IMR-90 (cell line): Measurements from ENCODE around the gene CSH1. TPM values are rescaled to one million over a fixed set of nuclear protein-coding genes. Genes with fewer than 3 reads are reported as not detected.

Source experiments
- ATAC-seq: fragments of 200-7000 bp; cut with Tn5 transposase; 2 replicates; pipeline ENCODE4 v1.9.1; 2020; ENCODE audit warnings: low read depth, mild to moderate bottlenecking, moderate library complexity
- BruUV-seq: library from RNA; stranded (reverse); fragments of 400-500 nt; replicated peaks from 2 replicates; lab custom pipeline; 2021; lab: Mats Ljungman, UMichigan
- CTCF ChIA-PET: fragments of 300-600 bp; formaldehyde crosslinking; extraction: SDS; loops from one replicate; lab custom pipeline; 2021; ENCODE audit warnings: antibody characterized with exemption; lab: Yijun Ruan, JAX
- POLR2A ChIA-PET: fragments of 300-600 bp; sonication (Branson Sonifier 250); formaldehyde crosslinking; loops from one replicate; lab custom pipeline; 2022; ENCODE audit warnings: antibody characterized with exemption; ENCODE audit not compliant: unreplicated experiment; lab: Charles Lee
- DNase-seq: peaks from one replicate; pipeline ENCODE4 v3.0.0; 2013
- H2AFZ ChIP-seq: replicated peaks from 2 replicates; pipeline ENCODE3; 2013; ENCODE audit warnings: low read length, mild to moderate bottlenecking; ENCODE audit not compliant: poor library complexity
- H2AK5ac ChIP-seq: 2 replicates; pipeline ENCODE4 v1.6.1; 2013; ENCODE audit warnings: low read depth, low read length, inconsistent platforms
- H2AK9ac ChIP-seq: replicated peaks from 2 replicates; pipeline ENCODE3; 2013; ENCODE audit warnings: mild to moderate bottlenecking, low read depth, low read length, moderate library complexity; ENCODE audit not compliant: poor library complexity
- H2BK120ac ChIP-seq: 2 replicates; pipeline ENCODE4 v1.6.1; 2013; ENCODE audit warnings: low read depth, low read length, inconsistent platforms
- H2BK15ac ChIP-seq: 3 replicates; pipeline ENCODE4 v1.6.1; 2013; ENCODE audit warnings: low read depth, low read length, inconsistent platforms
- H2BK20ac ChIP-seq: 2 replicates; pipeline ENCODE4 v1.6.1; 2013; ENCODE audit warnings: low read depth, mild to moderate bottlenecking, inconsistent platforms, low read length, moderate library complexity
- H2BK5ac ChIP-seq: 2 replicates; pipeline ENCODE4 v1.6.1; 2013; ENCODE audit warnings: mild to moderate bottlenecking, low read depth, low read length, inconsistent platforms; ENCODE audit not compliant: poor library complexity, severe bottlenecking
- H3K14ac ChIP-seq: replicated peaks from 2 replicates; pipeline ENCODE4 v1.6.1; 2013; ENCODE audit warnings: low read depth, low read length, inconsistent platforms
- H3K18ac ChIP-seq: 2 replicates; pipeline ENCODE4 v1.6.1; 2013; ENCODE audit warnings: low read depth, low read length, control low read depth
- H3K23ac ChIP-seq: 2 replicates; pipeline ENCODE4 v1.6.1; 2013; ENCODE audit warnings: low read depth, low read length, inconsistent platforms
- H3K27ac ChIP-seq: 2 replicates; pipeline ENCODE4 v1.5.1; 2013; ENCODE audit warnings: mild to moderate bottlenecking, control low read depth, low read length; ENCODE audit not compliant: insufficient read depth
- H3K27me3 ChIP-seq: 2 replicates; pipeline ENCODE4 v1.6.1; 2013; ENCODE audit warnings: low read length; ENCODE audit not compliant: control insufficient read depth, insufficient read depth
- H3K36me3 ChIP-seq: 2 replicates; pipeline ENCODE4 v1.6.1; 2013; ENCODE audit warnings: low read length, mixed read lengths; ENCODE audit not compliant: control insufficient read depth, insufficient read depth
- H3K4ac ChIP-seq: 2 replicates; pipeline ENCODE4 v1.6.1; 2013; ENCODE audit warnings: low read depth, low read length, inconsistent platforms
- H3K4me1 ChIP-seq: 2 replicates; pipeline ENCODE4 v1.6.1; 2013; ENCODE audit warnings: low read length, mixed read lengths; ENCODE audit not compliant: control insufficient read depth, insufficient read depth
- H3K4me2 ChIP-seq: 2 replicates; pipeline ENCODE4 v1.6.1; 2013; ENCODE audit warnings: low read depth, mild to moderate bottlenecking, control low read depth, low read length, moderate library complexity
- H3K4me3 ChIP-seq: 2 replicates; pipeline ENCODE4 v1.5.1; 2013; ENCODE audit warnings: low read depth, mild to moderate bottlenecking, control low read depth, low read length, moderate library complexity; ENCODE audit not compliant: insufficient read depth
- H3K56ac ChIP-seq: 2 replicates; pipeline ENCODE4 v1.6.1; 2013; ENCODE audit warnings: low read length, inconsistent platforms; ENCODE audit not compliant: insufficient read depth; ENCODE audit errors: extremely low read depth
- H3K79me1 ChIP-seq, 2 experiments: 2 replicates each; pipeline ENCODE4 v1.6.1; 2013; ENCODE audit warnings: low read length in 2 of 2, inconsistent platforms in 1 of 2, low read depth in 1 of 2
- H3K9ac ChIP-seq: 2 replicates; pipeline ENCODE4 v1.6.1; 2013; ENCODE audit warnings: low read depth, low read length, control low read depth
- H3K9me1 ChIP-seq: 2 replicates; pipeline ENCODE4 v1.6.1; 2013; ENCODE audit warnings: low read length, inconsistent platforms; ENCODE audit not compliant: insufficient read depth
- H3K9me3 ChIP-seq: 2 replicates; pipeline ENCODE4 v1.6.1; 2013; ENCODE audit warnings: low read length; ENCODE audit not compliant: control insufficient read depth, insufficient read depth
- H4K20me1 ChIP-seq: 2 replicates; pipeline ENCODE4 v1.6.1; 2013; ENCODE audit warnings: low read length, inconsistent platforms; ENCODE audit not compliant: insufficient read depth
- H4K5ac ChIP-seq: 2 replicates; pipeline ENCODE4 v1.6.1; 2013; ENCODE audit warnings: mild to moderate bottlenecking, low read depth, low read length, control low read depth
- H4K8ac ChIP-seq, 2 experiments: 2 replicates each; pipeline ENCODE4 v1.6.1; 2013; ENCODE audit warnings: low read depth in 2 of 2, low read length in 2 of 2, control low read depth in 1 of 2, inconsistent platforms in 1 of 2
- H4K91ac ChIP-seq: 2 replicates; pipeline ENCODE4 v1.6.1; 2013; ENCODE audit warnings: low read depth, low read length, inconsistent platforms; ENCODE audit not compliant: insufficient read depth
- BHLHE40 ChIP-seq: fragments of 150-350 bp; IDR thresholded peaks from 2 replicates; pipeline ENCODE4 v1.6.1; 2016; ENCODE audit warnings: mild to moderate bottlenecking, low read depth, low read length
- MAFK ChIP-seq: IDR thresholded peaks from 2 replicates; pipeline ENCODE4 v1.6.1; 2012; ENCODE audit warnings: low read depth, low read length, improper control_type of control experiment
- MAZ ChIP-seq: IDR thresholded peaks from 2 replicates; pipeline ENCODE4 v1.6.1; 2012; ENCODE audit warnings: low read depth, mild to moderate bottlenecking, low read length, improper control_type of control experiment, moderate library complexity, borderline replicate concordance
- RAD21 ChIP-seq: IDR thresholded peaks from 2 replicates; pipeline ENCODE4 v1.6.1; 2012; ENCODE audit warnings: low read length, improper control_type of control experiment
- RFX5 ChIP-seq: IDR thresholded peaks from 2 replicates; pipeline ENCODE4 v1.8.0; 2012; ENCODE audit warnings: low read depth, mild to moderate bottlenecking, low read length, moderate library complexity
- WGBS, 2 experiments: methylation state at CpG; one replicate each; pipeline versions ENCODE4 v1.1.5 to v1.1.7; 2013; ENCODE audit warnings: missing lambda C conversion rate in 2 of 2; ENCODE audit not compliant: insufficient read length in 1 of 2; ENCODE audit errors: extremely low coverage in 2 of 2; 5-methylcytosine and 5-hydroxymethylcytosine counted together
- dilution Hi-C: fragments of 300-500 bp; cut with HindIII; formaldehyde crosslinking; loops from one replicate; pipeline ENCODE4 v1.14.3; 2018; ENCODE audit warnings: low sequenced_read_pairs; ENCODE audit not compliant: unreplicated experiment
- in situ Hi-C: fragments of 300-500 bp; cut with MboI; formaldehyde crosslinking; loops from 3 replicates; pipeline ENCODE4 v1.14.3; 2019; ENCODE audit warnings: low sequenced_read_pairs, inconsistent platforms, mixed read lengths
- intact Hi-C: fragments of 100-400 bp; cut with micrococcal nuclease; formaldehyde crosslinking; loops from 2 replicates; pipeline ENCODE4 v1.10.0; 2022
- polyA plus RNA-seq, 3 experiments: library from polyadenylated mRNA; depleted of rRNA; stranded (reverse); fragments of >200 nt; gene quantifications; 2 replicates each; pipeline ENCODE4 v1.2.3, GENCODE V29; 2012; ENCODE audit warnings: low replicate concordance in 1 of 3
- total RNA-seq: library from RNA; depleted of rRNA; stranded (reverse); fragments of >200 nt; gene quantifications from 2 replicates; pipeline ENCODE4 v1.2.3, GENCODE V29; 2012
- TF ChIP-seq, protein P1 (sequence below): fragments of 150-350 bp; IDR thresholded peaks from 2 replicates; pipeline ENCODE4 v1.6.1; 2016; ENCODE audit warnings: low read depth, mild to moderate bottlenecking, low read length, moderate library complexity, borderline replicate concordance

CSH1 gene
- total and polyA plus RNA-seq, 2 of the 4 experiments (the other 2 are of a cell fraction), result not detected

DNA sequence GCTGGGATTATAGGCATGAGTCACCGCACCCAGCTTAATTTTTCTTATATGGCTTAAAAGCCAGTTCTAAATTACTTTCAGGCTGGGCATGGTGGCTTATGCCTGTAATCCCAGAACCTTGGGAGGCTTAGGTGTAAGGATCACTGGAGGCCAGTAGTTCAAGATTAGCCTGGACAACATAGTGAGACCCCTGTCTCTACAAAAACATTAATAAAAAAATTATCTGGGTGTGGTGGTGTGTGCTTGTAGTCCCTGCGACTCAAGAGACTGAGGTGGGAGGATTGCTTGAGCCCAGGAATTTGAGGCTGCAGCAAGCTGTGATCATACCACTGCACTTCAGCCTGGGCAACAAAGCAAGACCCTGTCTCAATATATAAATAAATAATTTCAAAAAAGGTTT lies 43.1 kb downstream of the CSH1 start:
- TF ChIP-seq MAFK, result no peak
- TF ChIP-seq MAZ, result no peak
- TF ChIP-seq RFX5, result no peak
- no peak for TF ChIP-seq RAD21
- TF ChIP-seq, protein P1, sequence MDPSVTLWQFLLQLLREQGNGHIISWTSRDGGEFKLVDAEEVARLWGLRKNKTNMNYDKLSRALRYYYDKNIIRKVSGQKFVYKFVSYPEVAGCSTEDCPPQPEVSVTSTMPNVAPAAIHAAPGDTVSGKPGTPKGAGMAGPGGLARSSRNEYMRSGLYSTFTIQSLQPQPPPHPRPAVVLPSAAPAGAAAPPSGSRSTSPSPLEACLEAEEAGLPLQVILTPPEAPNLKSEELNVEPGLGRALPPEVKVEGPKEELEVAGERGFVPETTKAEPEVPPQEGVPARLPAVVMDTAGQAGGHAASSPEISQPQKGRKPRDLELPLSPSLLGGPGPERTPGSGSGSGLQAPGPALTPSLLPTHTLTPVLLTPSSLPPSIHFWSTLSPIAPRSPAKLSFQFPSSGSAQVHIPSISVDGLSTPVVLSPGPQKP, result no peak
- no peak for TF ChIP-seq BHLHE40
- Histone ChIP-seq H3K36me3 (no peaks in the 10 kb centered on the region), H4K8ac (no peak overlapping the region), H2BK20ac (no peak overlapping the region), H3K18ac (no peak overlapping the region), H3K9me3 (0 out of 2 replicates have a peak, but pooled peaks cover 1% of the 10 kb centered on the region), H3K4ac (no peak overlapping the region), H3K9ac (no peak overlapping the region), H3K9me1 (no peaks in the 10 kb centered on the region), H3K27me3 (peaks cover 21% of the 10 kb centered on the region), H3K27ac (no peak overlapping the region), H2AK5ac (no peak overlapping the region), H3K4me1 (no peaks in the 10 kb centered on the region), H2AK9ac (no peak overlapping the region), H2BK120ac (no peak overlapping the region), H4K20me1 (no peaks in the 10 kb centered on the region), H4K91ac (no peak overlapping the region), H3K4me3 (no peak overlapping the region), H2BK15ac (no peak overlapping the region), H2AFZ (no peak overlapping the region), H3K56ac (no peak overlapping the region), H3K79me1 (no peaks in the 10 kb centered on the region), H4K5ac (no peak overlapping the region), H3K14ac (no peak overlapping the region), H2BK5ac (no peak overlapping the region), H3K23ac (no peak overlapping the region), H3K4me2 (no peak overlapping the region)
- ATAC-seq (no peak), DNase-seq (no peak)
- CTCF ChIA-PET, result no interaction called here
- POLR2A ChIA-PET, result no interaction called here
- intact Hi-C loops, result no loop called here
- no TSS peak for BruUV-seq
- in situ Hi-C loops, result no loop called here
- dilution Hi-C loops, result no loop called here
- WGBS, 2 experiments, result no CpG with 5 or more reads among the region's 2 CpGs
